Neural progenitor cell (in vitro differentiated cells): ENCODE data around the gene HSPB1.

Source experiments
- EZH2phosphoT487 ChIP-seq: fragments of 200-600 bp; sonication (generic); IDR thresholded peaks from 2 replicates; pipeline ENCODE4 v1.6.1; 2017; ENCODE audit warnings: antibody characterized with exemption
- TF ChIP-seq, protein P1 (sequence below): fragments of 200-600 bp; sonication (generic); IDR thresholded peaks from 2 replicates; pipeline ENCODE4 v1.5.1; 2017; ENCODE audit warnings: antibody characterized with exemption, mild to moderate bottlenecking

DNA sequence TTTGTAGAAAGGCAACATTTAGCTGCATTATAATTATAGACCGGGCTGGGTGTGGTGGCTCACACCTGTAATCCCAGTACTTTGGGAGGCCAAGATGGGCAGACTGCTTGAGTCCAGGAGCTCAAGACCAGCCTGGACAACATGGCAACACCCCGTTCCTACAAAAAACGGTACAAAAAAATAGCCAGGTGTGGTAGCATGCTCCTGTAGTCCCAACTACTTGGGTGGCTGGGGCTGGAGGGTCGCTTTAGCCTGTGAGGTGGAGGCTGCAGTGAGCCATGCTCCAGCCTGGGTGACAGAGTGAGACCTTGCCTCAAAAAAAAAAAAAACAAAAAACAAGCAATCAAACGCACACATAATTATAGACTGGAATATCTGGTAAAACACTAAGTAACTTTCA, 51.3 kb downstream of the HSPB1 start:
- TF ChIP-seq, protein P1, sequence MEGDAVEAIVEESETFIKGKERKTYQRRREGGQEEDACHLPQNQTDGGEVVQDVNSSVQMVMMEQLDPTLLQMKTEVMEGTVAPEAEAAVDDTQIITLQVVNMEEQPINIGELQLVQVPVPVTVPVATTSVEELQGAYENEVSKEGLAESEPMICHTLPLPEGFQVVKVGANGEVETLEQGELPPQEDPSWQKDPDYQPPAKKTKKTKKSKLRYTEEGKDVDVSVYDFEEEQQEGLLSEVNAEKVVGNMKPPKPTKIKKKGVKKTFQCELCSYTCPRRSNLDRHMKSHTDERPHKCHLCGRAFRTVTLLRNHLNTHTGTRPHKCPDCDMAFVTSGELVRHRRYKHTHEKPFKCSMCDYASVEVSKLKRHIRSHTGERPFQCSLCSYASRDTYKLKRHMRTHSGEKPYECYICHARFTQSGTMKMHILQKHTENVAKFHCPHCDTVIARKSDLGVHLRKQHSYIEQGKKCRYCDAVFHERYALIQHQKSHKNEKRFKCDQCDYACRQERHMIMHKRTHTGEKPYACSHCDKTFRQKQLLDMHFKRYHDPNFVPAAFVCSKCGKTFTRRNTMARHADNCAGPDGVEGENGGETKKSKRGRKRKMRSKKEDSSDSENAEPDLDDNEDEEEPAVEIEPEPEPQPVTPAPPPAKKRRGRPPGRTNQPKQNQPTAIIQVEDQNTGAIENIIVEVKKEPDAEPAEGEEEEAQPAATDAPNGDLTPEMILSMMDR = no peak
- no peak for TF ChIP-seq EZH2phosphoT487
